IMR-90 (cell line): ENCODE measurements around the gene ABCF3. TPM values are rescaled to one million over a fixed set of nuclear protein-coding genes. Genes with fewer than 3 reads are reported as not detected.

Source experiments
- ATAC-seq: fragments of 200-7000 bp; cut with Tn5 transposase; 2 replicates; pipeline ENCODE4 v1.9.1; 2020; ENCODE audit warnings: low read depth, mild to moderate bottlenecking, moderate library complexity
- BruUV-seq: library from RNA; stranded (reverse); fragments of 400-500 nt; replicated peaks from 2 replicates; lab custom pipeline; 2021; lab: Mats Ljungman, UMichigan
- CTCF ChIA-PET: fragments of 300-600 bp; formaldehyde crosslinking; extraction: SDS; loops from one replicate; lab custom pipeline; 2021; ENCODE audit warnings: antibody characterized with exemption; lab: Yijun Ruan, JAX
- POLR2A ChIA-PET: fragments of 300-600 bp; sonication (Branson Sonifier 250); formaldehyde crosslinking; loops from one replicate; lab custom pipeline; 2022; ENCODE audit warnings: antibody characterized with exemption; ENCODE audit not compliant: unreplicated experiment; lab: Charles Lee
- DNase-seq: peaks from one replicate; pipeline ENCODE4 v3.0.0; 2013
- H2AFZ ChIP-seq: replicated peaks from 2 replicates; pipeline ENCODE3; 2013; ENCODE audit warnings: low read length, mild to moderate bottlenecking; ENCODE audit not compliant: poor library complexity
- H2AK5ac ChIP-seq: 2 replicates; pipeline ENCODE4 v1.6.1; 2013; ENCODE audit warnings: low read depth, low read length, inconsistent platforms
- H2AK9ac ChIP-seq: replicated peaks from 2 replicates; pipeline ENCODE3; 2013; ENCODE audit warnings: mild to moderate bottlenecking, low read depth, low read length, moderate library complexity; ENCODE audit not compliant: poor library complexity
- H2BK120ac ChIP-seq: 2 replicates; pipeline ENCODE4 v1.6.1; 2013; ENCODE audit warnings: low read depth, low read length, inconsistent platforms
- H2BK15ac ChIP-seq: 3 replicates; pipeline ENCODE4 v1.6.1; 2013; ENCODE audit warnings: low read depth, low read length, inconsistent platforms
- H2BK20ac ChIP-seq: 2 replicates; pipeline ENCODE4 v1.6.1; 2013; ENCODE audit warnings: low read depth, mild to moderate bottlenecking, inconsistent platforms, low read length, moderate library complexity
- H2BK5ac ChIP-seq: 2 replicates; pipeline ENCODE4 v1.6.1; 2013; ENCODE audit warnings: mild to moderate bottlenecking, low read depth, low read length, inconsistent platforms; ENCODE audit not compliant: poor library complexity, severe bottlenecking
- H3K14ac ChIP-seq: replicated peaks from 2 replicates; pipeline ENCODE4 v1.6.1; 2013; ENCODE audit warnings: low read depth, low read length, inconsistent platforms
- H3K18ac ChIP-seq: 2 replicates; pipeline ENCODE4 v1.6.1; 2013; ENCODE audit warnings: low read depth, low read length, control low read depth
- H3K23ac ChIP-seq: 2 replicates; pipeline ENCODE4 v1.6.1; 2013; ENCODE audit warnings: low read depth, low read length, inconsistent platforms
- H3K27ac ChIP-seq: 2 replicates; pipeline ENCODE4 v1.5.1; 2013; ENCODE audit warnings: mild to moderate bottlenecking, control low read depth, low read length; ENCODE audit not compliant: insufficient read depth
- H3K27me3 ChIP-seq: 2 replicates; pipeline ENCODE4 v1.6.1; 2013; ENCODE audit warnings: low read length; ENCODE audit not compliant: control insufficient read depth, insufficient read depth
- H3K36me3 ChIP-seq: 2 replicates; pipeline ENCODE4 v1.6.1; 2013; ENCODE audit warnings: low read length, mixed read lengths; ENCODE audit not compliant: control insufficient read depth, insufficient read depth
- H3K4ac ChIP-seq: 2 replicates; pipeline ENCODE4 v1.6.1; 2013; ENCODE audit warnings: low read depth, low read length, inconsistent platforms
- H3K4me1 ChIP-seq: 2 replicates; pipeline ENCODE4 v1.6.1; 2013; ENCODE audit warnings: low read length, mixed read lengths; ENCODE audit not compliant: control insufficient read depth, insufficient read depth
- H3K4me2 ChIP-seq: 2 replicates; pipeline ENCODE4 v1.6.1; 2013; ENCODE audit warnings: low read depth, mild to moderate bottlenecking, control low read depth, low read length, moderate library complexity
- H3K4me3 ChIP-seq: 2 replicates; pipeline ENCODE4 v1.5.1; 2013; ENCODE audit warnings: low read depth, mild to moderate bottlenecking, control low read depth, low read length, moderate library complexity; ENCODE audit not compliant: insufficient read depth
- H3K56ac ChIP-seq: 2 replicates; pipeline ENCODE4 v1.6.1; 2013; ENCODE audit warnings: low read length, inconsistent platforms; ENCODE audit not compliant: insufficient read depth; ENCODE audit errors: extremely low read depth
- H3K79me1 ChIP-seq, 2 experiments: 2 replicates each; pipeline ENCODE4 v1.6.1; 2013; ENCODE audit warnings: low read length in 2 of 2, inconsistent platforms in 1 of 2, low read depth in 1 of 2
- H3K9ac ChIP-seq: 2 replicates; pipeline ENCODE4 v1.6.1; 2013; ENCODE audit warnings: low read depth, low read length, control low read depth
- H3K9me1 ChIP-seq: 2 replicates; pipeline ENCODE4 v1.6.1; 2013; ENCODE audit warnings: low read length, inconsistent platforms; ENCODE audit not compliant: insufficient read depth
- H3K9me3 ChIP-seq: 2 replicates; pipeline ENCODE4 v1.6.1; 2013; ENCODE audit warnings: low read length; ENCODE audit not compliant: control insufficient read depth, insufficient read depth
- H4K20me1 ChIP-seq: 2 replicates; pipeline ENCODE4 v1.6.1; 2013; ENCODE audit warnings: low read length, inconsistent platforms; ENCODE audit not compliant: insufficient read depth
- H4K5ac ChIP-seq: 2 replicates; pipeline ENCODE4 v1.6.1; 2013; ENCODE audit warnings: mild to moderate bottlenecking, low read depth, low read length, control low read depth
- H4K8ac ChIP-seq, 2 experiments: 2 replicates each; pipeline ENCODE4 v1.6.1; 2013; ENCODE audit warnings: low read depth in 2 of 2, low read length in 2 of 2, control low read depth in 1 of 2, inconsistent platforms in 1 of 2
- H4K91ac ChIP-seq: 2 replicates; pipeline ENCODE4 v1.6.1; 2013; ENCODE audit warnings: low read depth, low read length, inconsistent platforms; ENCODE audit not compliant: insufficient read depth
- BHLHE40 ChIP-seq: fragments of 150-350 bp; IDR thresholded peaks from 2 replicates; pipeline ENCODE4 v1.6.1; 2016; ENCODE audit warnings: mild to moderate bottlenecking, low read depth, low read length
- CEBPB ChIP-seq: IDR thresholded peaks from 2 replicates; pipeline ENCODE4 v1.6.1; 2012; ENCODE audit warnings: low read depth, low read length, improper control_type of control experiment
- CHD1 ChIP-seq: IDR thresholded peaks from 2 replicates; pipeline ENCODE4 v1.6.1; 2012; ENCODE audit warnings: low read depth, low read length, improper control_type of control experiment
- CTCF ChIP-seq: conservative IDR thresholded peaks from 2 replicates; pipeline ENCODE4 v1.5.1; 2012; ENCODE audit warnings: mild to moderate bottlenecking, low read depth, low read length, improper control_type of control experiment
- ELK1 ChIP-seq: fragments of 150-350 bp; IDR thresholded peaks from 2 replicates; pipeline ENCODE4 v1.6.1; 2016; ENCODE audit warnings: low read depth, mild to moderate bottlenecking, low read length, moderate library complexity, borderline replicate concordance
- FOS ChIP-seq: fragments of 150-350 bp; IDR thresholded peaks from 2 replicates; pipeline ENCODE4 v1.6.1; 2016; ENCODE audit warnings: low read depth, low read length
- MAFK ChIP-seq: IDR thresholded peaks from 2 replicates; pipeline ENCODE4 v1.6.1; 2012; ENCODE audit warnings: low read depth, low read length, improper control_type of control experiment
- MAZ ChIP-seq: IDR thresholded peaks from 2 replicates; pipeline ENCODE4 v1.6.1; 2012; ENCODE audit warnings: low read depth, mild to moderate bottlenecking, low read length, improper control_type of control experiment, moderate library complexity, borderline replicate concordance
- MXI1 ChIP-seq: IDR thresholded peaks from 2 replicates; pipeline ENCODE4 v1.6.1; 2012; ENCODE audit warnings: low read depth, mild to moderate bottlenecking, low read length, moderate library complexity, borderline replicate concordance
- NFE2L2 ChIP-seq: fragments of 150-350 bp; IDR thresholded peaks from 2 replicates; pipeline ENCODE4 v1.6.1; 2016; ENCODE audit warnings: low read depth, mild to moderate bottlenecking, low read length
- POLR2A ChIP-seq: IDR thresholded peaks from 2 replicates; pipeline ENCODE4 v1.6.1; 2012; ENCODE audit warnings: mild to moderate bottlenecking, low read depth, low read length
- RAD21 ChIP-seq: IDR thresholded peaks from 2 replicates; pipeline ENCODE4 v1.6.1; 2012; ENCODE audit warnings: low read length, improper control_type of control experiment
- RCOR1 ChIP-seq: IDR thresholded peaks from 2 replicates; pipeline ENCODE4 v1.6.1; 2012; ENCODE audit warnings: mild to moderate bottlenecking, low read length, improper control_type of control experiment; ENCODE audit not compliant: insufficient replicate concordance
- RFX5 ChIP-seq: IDR thresholded peaks from 2 replicates; pipeline ENCODE4 v1.8.0; 2012; ENCODE audit warnings: low read depth, mild to moderate bottlenecking, low read length, moderate library complexity
- SMC3 ChIP-seq: fragments of 150-350 bp; IDR thresholded peaks from 2 replicates; pipeline ENCODE4 v1.6.1; 2016; ENCODE audit warnings: low read depth, mild to moderate bottlenecking, antibody characterized with exemption, low read length, moderate library complexity
- USF2 ChIP-seq: fragments of 150-350 bp; IDR thresholded peaks from 2 replicates; pipeline ENCODE4 v1.6.1; 2017; ENCODE audit warnings: mild to moderate bottlenecking, antibody characterized with exemption, low read length, low read depth
- WGBS, 2 experiments: methylation state at CpG; one replicate each; pipeline versions ENCODE4 v1.1.5 to v1.1.7; 2013; ENCODE audit warnings: missing lambda C conversion rate in 2 of 2; ENCODE audit not compliant: insufficient read length in 1 of 2; ENCODE audit errors: extremely low coverage in 2 of 2; 5-methylcytosine and 5-hydroxymethylcytosine counted together
- dilution Hi-C: fragments of 300-500 bp; cut with HindIII; formaldehyde crosslinking; loops from one replicate; pipeline ENCODE4 v1.14.3; 2018; ENCODE audit warnings: low sequenced_read_pairs; ENCODE audit not compliant: unreplicated experiment
- in situ Hi-C: fragments of 300-500 bp; cut with MboI; formaldehyde crosslinking; loops from 3 replicates; pipeline ENCODE4 v1.14.3; 2019; ENCODE audit warnings: low sequenced_read_pairs, inconsistent platforms, mixed read lengths
- intact Hi-C: fragments of 100-400 bp; cut with micrococcal nuclease; formaldehyde crosslinking; loops from 2 replicates; pipeline ENCODE4 v1.10.0; 2022
- polyA plus RNA-seq, 3 experiments: library from polyadenylated mRNA; depleted of rRNA; stranded (reverse); fragments of >200 nt; gene quantifications; 2 replicates each; pipeline ENCODE4 v1.2.3, GENCODE V29; 2012; ENCODE audit warnings: low replicate concordance in 1 of 3
- total RNA-seq: library from RNA; depleted of rRNA; stranded (reverse); fragments of >200 nt; gene quantifications from 2 replicates; pipeline ENCODE4 v1.2.3, GENCODE V29; 2012

The ABCF3 gene
- total and polyA plus RNA-seq, 2 of the 4 experiments (the other 2 are of a cell fraction): 36.9 to 59.2 TPM

- H3K56ac ChIP-seq: no peak overlapping the region
- H2BK15ac ChIP-seq: no peak overlapping the region
- H3K9ac ChIP-seq: no peak overlapping the region
- H3K9me1 ChIP-seq: no peaks in the 10 kb centered on the region
- no peak overlapping the region for H2BK120ac ChIP-seq
- in situ Hi-C loops (no loop called here), dilution Hi-C loops (no loop called here), intact Hi-C loops (no loop called here)
- no peak overlapping the region for H2AFZ ChIP-seq
- H3K4ac ChIP-seq: no peak overlapping the region
- no peak overlapping the region for H2AK9ac ChIP-seq
- H3K36me3 ChIP-seq: peaks cover 23% of the 10 kb centered on the region
- no peak overlapping the region for H4K5ac ChIP-seq
- H4K8ac ChIP-seq: no peak overlapping the region
- no peak overlapping the region for H3K4me2 ChIP-seq
- no peak overlapping the region for H3K23ac ChIP-seq
- H3K79me1 ChIP-seq: no peaks in the 10 kb centered on the region
- H3K27ac ChIP-seq: no peak overlapping the region
- H3K18ac ChIP-seq: no peak overlapping the region
- no peak for DNase-seq
- H2BK20ac ChIP-seq: no peak overlapping the region
- CTCF ChIA-PET: interaction anchor here (0.6 to 3.1 kb wide), 2 partner anchors 10 to 12 kb away, joined by 4 to 10 read pairs; partner anchors contain the start of gene VWA5B2
- no peaks in the 10 kb centered on the region for H3K9me3 ChIP-seq
- POLR2A ChIA-PET: no interaction called here
- no CpG with 5 or more reads among the region's 7 CpGs for WGBS, 2 experiments
- no peak for TF ChIP-seq NFE2L2
- TF ChIP-seq BHLHE40: no peak
- no peak for TF ChIP-seq RCOR1
- TF ChIP-seq ELK1: no peak
- no peak for TF ChIP-seq USF2
- no peak for TF ChIP-seq POLR2A
- no peak for TF ChIP-seq CHD1
- no peak for TF ChIP-seq MAFK
- TF ChIP-seq CTCF: no peak
- TF ChIP-seq MAZ: no peak
- TF ChIP-seq RFX5: no peak
- no peak for TF ChIP-seq RAD21
- TF ChIP-seq CEBPB: no peak
- TF ChIP-seq FOS: no peak
- TF ChIP-seq MXI1: no peak
- TF ChIP-seq SMC3: no peak
- H3K4me3 ChIP-seq: no peak overlapping the region
- no peak overlapping the region for H2BK5ac ChIP-seq
- H3K27me3 ChIP-seq: peaks cover 14% of the 10 kb centered on the region; the same call in 1 of the 2 replicates
- no peaks in the 10 kb centered on the region for H3K4me1 ChIP-seq
- no peak overlapping the region for H3K14ac ChIP-seq
- no TSS peak for BruUV-seq
- H4K20me1 ChIP-seq: peaks cover 14% of the 10 kb centered on the region
- ATAC-seq: no peak
- no peak overlapping the region for H2AK5ac ChIP-seq
- H4K91ac ChIP-seq: no peak overlapping the region
Measured at GRCh38 chr3:184239708-184240107, 53.7 kb downstream of the ABCF3 start.
